Parathyroid adenoma (tissue), 2 donors: Measurements from ENCODE around the gene BGLAP.

Experiments
- H2AFZ ChIP-seq: fragments of 300-600 bp; sonication (generic); one replicate; pipeline ENCODE4 v1.7.0; 2017; ENCODE audit warnings: antibody characterized with exemption, mild to moderate bottlenecking
- H3K27ac ChIP-seq: fragments of 300-600 bp; sonication (generic); one replicate; pipeline ENCODE4 v1.7.0; 2017
- H3K27me3 ChIP-seq: fragments of 300-600 bp; sonication (generic); one replicate; pipeline ENCODE4 v1.7.0; 2017; ENCODE audit warnings: low read length; ENCODE audit not compliant: control insufficient read depth, insufficient read depth
- H3K36me3 ChIP-seq: fragments of 300-600 bp; sonication (generic); one replicate; pipeline ENCODE4 v1.7.0; 2017; ENCODE audit warnings: low read length; ENCODE audit not compliant: control insufficient read depth, insufficient read depth
- H3K4me1 ChIP-seq: fragments of 300-600 bp; sonication (generic); one replicate; pipeline ENCODE4 v1.7.0; 2017; ENCODE audit warnings: control low read depth
- H3K4me2 ChIP-seq: fragments of 300-600 bp; sonication (generic); one replicate; pipeline ENCODE4 v1.7.0; 2017; ENCODE audit warnings: low read length
- H3K4me3 ChIP-seq: fragments of 300-600 bp; sonication (generic); one replicate; pipeline ENCODE4 v1.7.0; 2017; ENCODE audit warnings: low read depth, low read length
- H3K79me2 ChIP-seq: fragments of 300-600 bp; sonication (generic); one replicate; pipeline ENCODE4 v1.7.0; 2017; ENCODE audit warnings: control low read depth
- H3K9ac ChIP-seq: fragments of 300-600 bp; sonication (generic); one replicate; pipeline ENCODE4 v1.7.0; 2017; ENCODE audit warnings: mild to moderate bottlenecking
- H3K9me3 ChIP-seq: fragments of 300-600 bp; sonication (generic); one replicate; pipeline ENCODE4 v1.7.0; 2017; ENCODE audit warnings: low read length; ENCODE audit not compliant: control insufficient read depth
- CTCF ChIP-seq: fragments of 300-600 bp; sonication (generic); IDR thresholded peaks from one replicate; pipeline ENCODE4 v1.7.0; 2017; ENCODE audit warnings: antibody characterized with exemption, mild to moderate bottlenecking
- donor health status: primary hyperparathyroidism.

BGLAP gene

GRCh38 chr1:156225677-156226014, 16.3 kb upstream of the BGLAP start:
- Histone ChIP-seq H3K27ac (no peak overlapping the region), H3K27me3 (no peaks in the 10 kb centered on the region), H3K4me2 (no peak overlapping the region), H3K4me1 (no peaks in the 10 kb centered on the region), H3K4me3 (no peak overlapping the region), H3K79me2 (peaks cover 8% of the 10 kb centered on the region), H3K9me3 (no peaks in the 10 kb centered on the region), H3K9ac (no peak overlapping the region), H3K36me3 (no peaks in the 10 kb centered on the region), H2AFZ (no peak overlapping the region)
- TF ChIP-seq CTCF: no peak

- no peaks in the 10 kb centered on the region for H3K4me1 ChIP-seq
- no peaks in the 10 kb centered on the region for H3K9me3 ChIP-seq
- no peak for TF ChIP-seq CTCF
- no peak overlapping the region for H3K27ac ChIP-seq
- no peak overlapping the region for H3K4me2 ChIP-seq
- H3K27me3 ChIP-seq: no peaks in the 10 kb centered on the region
- no peak overlapping the region for H2AFZ ChIP-seq
- no peak overlapping the region for H3K4me3 ChIP-seq
- H3K9ac ChIP-seq: no peak overlapping the region
- H3K79me2 ChIP-seq: peaks cover 8% of the 10 kb centered on the region
- no peaks in the 10 kb centered on the region for H3K36me3 ChIP-seq
Observed at GRCh38 chr1:156226116-156226538, 15.9 kb upstream of the BGLAP start.

GRCh38 chr1:156226782-156227181, 15.2 kb upstream of the BGLAP start:
- no peaks in the 10 kb centered on the region for H3K9me3 ChIP-seq
- no peak overlapping the region for H3K4me2 ChIP-seq
- H3K4me1 ChIP-seq: no peaks in the 10 kb centered on the region
- peaks cover 6% of the 10 kb centered on the region for H3K79me2 ChIP-seq
- no peak overlapping the region for H3K4me3 ChIP-seq
- H3K27ac ChIP-seq: no peak overlapping the region
- no peak overlapping the region for H2AFZ ChIP-seq
- no peaks in the 10 kb centered on the region for H3K27me3 ChIP-seq
- TF ChIP-seq CTCF: no peak
- no peaks in the 10 kb centered on the region for H3K36me3 ChIP-seq
- H3K9ac ChIP-seq: no peak overlapping the region

GRCh38 chr1:156228501-156228900, 13.5 kb upstream of the BGLAP start:
- H3K9me3 ChIP-seq: no peaks in the 10 kb centered on the region
- H3K9ac ChIP-seq: no peak overlapping the region
- H3K36me3 ChIP-seq: no peaks in the 10 kb centered on the region
- H3K27me3 ChIP-seq: no peaks in the 10 kb centered on the region
- no peak overlapping the region for H3K4me2 ChIP-seq
- no peak overlapping the region for H3K4me3 ChIP-seq
- no peak overlapping the region for H2AFZ ChIP-seq
- H3K27ac ChIP-seq: no peak overlapping the region
- H3K79me2 ChIP-seq: no peaks in the 10 kb centered on the region
- H3K4me1 ChIP-seq: no peaks in the 10 kb centered on the region
- no peak for TF ChIP-seq CTCF

GRCh38 chr1:156229809-156230472, 12.0 kb upstream of the BGLAP start:
- H3K4me2 ChIP-seq: no peak overlapping the region
- no peak overlapping the region for H3K9ac ChIP-seq
- no peaks in the 10 kb centered on the region for H3K36me3 ChIP-seq
- no peaks in the 10 kb centered on the region for H3K4me1 ChIP-seq
- H3K4me3 ChIP-seq: no peak overlapping the region
- no peaks in the 10 kb centered on the region for H3K9me3 ChIP-seq
- no peak overlapping the region for H2AFZ ChIP-seq
- H3K27me3 ChIP-seq: no peaks in the 10 kb centered on the region
- no peak overlapping the region for H3K27ac ChIP-seq
- TF ChIP-seq CTCF: no peak
- H3K79me2 ChIP-seq: no peaks in the 10 kb centered on the region
